ENCODE results near the gene GOSR2.

The GOSR2 gene

GRCh38 chr17:46922804-46923635 is at the start of gene GOSR2:
Gene GOSR2, plus strand, starts transcription at chr17:46923160. Its CDS starts 33 bp downstream, at chr17:46923193.
- DNase-seq, result peak; percentile 94

GRCh38 chr17:46873941-46874645 is 48.9 kb upstream of the GOSR2 start:
- no peak for DNase-seq

- DNase-seq, result no peak
These were observed 48.1 kb upstream of the GOSR2 start for GRCh38 chr17:46874906-46875305.

GRCh38 chr17:46875849-46876352 is 47.1 kb upstream of the GOSR2 start:
- no peak for DNase-seq

GRCh38 chr17:46876353-46876887 is 46.5 kb upstream of the GOSR2 start:
- DNase-seq, result no peak

GRCh38 chr17:46876926-46877325 is 46.0 kb upstream of the GOSR2 start:
- no peak for DNase-seq

- no peak for DNase-seq
These were observed 45.5 kb upstream of the GOSR2 start for GRCh38 chr17:46877466-46877865.

- no peak for DNase-seq
These were observed 44.9 kb upstream of the GOSR2 start for GRCh38 chr17:46878055-46878454.

- no peak for DNase-seq
These were observed 43.9 kb upstream of the GOSR2 start for GRCh38 chr17:46879101-46879500.

GRCh38 chr17:46881015-46881414 is 41.9 kb upstream of the GOSR2 start:
- no peak for DNase-seq

GRCh38 chr17:46882666-46883065 is 40.3 kb upstream of the GOSR2 start:
- no peak for DNase-seq

- DNase-seq, result no peak
These were observed 39.0 kb upstream of the GOSR2 start for GRCh38 chr17:46883871-46884520.

GRCh38 chr17:46884552-46884951 is 38.4 kb upstream of the GOSR2 start:
- no peak for DNase-seq

GRCh38 chr17:46885415-46886309 is 37.3 kb upstream of the GOSR2 start:
- DNase-seq, result no peak

- no peak for DNase-seq
These were observed 36.7 kb upstream of the GOSR2 start for GRCh38 chr17:46886310-46886663.

GRCh38 chr17:46887717-46888116 is 35.2 kb upstream of the GOSR2 start:
- DNase-seq, result no peak

- DNase-seq, result no peak
These were observed 34.2 kb upstream of the GOSR2 start for GRCh38 chr17:46888727-46889126.

GRCh38 chr17:46889519-46889918 is 33.4 kb upstream of the GOSR2 start:
- DNase-seq, result no peak

- DNase-seq, result no peak
These were observed 32.9 kb upstream of the GOSR2 start for GRCh38 chr17:46889992-46890564.

- DNase-seq, result no peak
These were observed 32.3 kb upstream of the GOSR2 start for GRCh38 chr17:46890638-46891037.

- DNase-seq, result no peak
These were observed 30.7 kb upstream of the GOSR2 start for GRCh38 chr17:46892192-46892703.

GRCh38 chr17:46894024-46894423 is 28.9 kb upstream of the GOSR2 start:
- no peak for DNase-seq
